ENCODE measurements around the gene GARNL3.

Gene GARNL3

GRCh38 chr9:127264462-127265219 lies at the start of gene GARNL3:
Gene GARNL3, plus strand, starts transcription at chr9:127264774. Its CDS starts 104 bp downstream, at chr9:127264878.
- no peak for DNase-seq (ENCODE audit: low spot score)

GRCh38 chr9:127215268-127216209 lies 49.0 kb upstream of the GARNL3 start:
- DNase-seq (ENCODE audit: low spot score) = no peak

GRCh38 chr9:127216210-127216887 lies 48.2 kb upstream of the GARNL3 start:
- no peak for DNase-seq (ENCODE audit: low spot score)

- DNase-seq (ENCODE audit: low spot score) = no peak
These were observed 47.7 kb upstream of the GARNL3 start for GRCh38 chr9:127216888-127217217.

- no peak for DNase-seq (ENCODE audit: low spot score)
These were observed 45.8 kb upstream of the GARNL3 start for GRCh38 chr9:127218818-127219217.

- no peak for DNase-seq (ENCODE audit: low spot score)
These were observed 45.1 kb upstream of the GARNL3 start for GRCh38 chr9:127219520-127219919.

- no peak for DNase-seq (ENCODE audit: low spot score)
These were observed 42.9 kb upstream of the GARNL3 start for GRCh38 chr9:127221695-127222094.

- DNase-seq (ENCODE audit: low spot score) = no peak
These were observed 42.0 kb upstream of the GARNL3 start for GRCh38 chr9:127222388-127223095.

GRCh38 chr9:127223266-127223665 lies 41.3 kb upstream of the GARNL3 start:
- DNase-seq (ENCODE audit: low spot score) = no peak

- peak; percentile 55 for DNase-seq (ENCODE audit: low spot score)
These were observed 40.8 kb upstream of the GARNL3 start for GRCh38 chr9:127223810-127224177.

GRCh38 chr9:127224178-127224882 lies 40.2 kb upstream of the GARNL3 start:
- DNase-seq (ENCODE audit: low spot score) = peak; percentile 94

GRCh38 chr9:127224883-127225739 lies 39.5 kb upstream of the GARNL3 start:
- peak; percentile 98 for DNase-seq (ENCODE audit: low spot score)

GRCh38 chr9:127225801-127226625 lies 38.6 kb upstream of the GARNL3 start:
- no peak for DNase-seq (ENCODE audit: low spot score)

- DNase-seq (ENCODE audit: low spot score) = no peak
These were observed 34.7 kb upstream of the GARNL3 start for GRCh38 chr9:127229691-127230417.

GRCh38 chr9:127231666-127232065 lies 32.9 kb upstream of the GARNL3 start:
- DNase-seq (ENCODE audit: low spot score) = no peak

GRCh38 chr9:127232833-127233549 lies 31.6 kb upstream of the GARNL3 start:
- no peak for DNase-seq (ENCODE audit: low spot score)

- DNase-seq (ENCODE audit: low spot score) = no peak
These were observed 31.0 kb upstream of the GARNL3 start for GRCh38 chr9:127233550-127233949.

GRCh38 chr9:127233989-127234388 lies 30.6 kb upstream of the GARNL3 start:
- no peak for DNase-seq (ENCODE audit: low spot score)

Measured in HuH-7 (cell line).